NCI-H345 treated with DMSO at 0.1 percent for 48 hours (cell line): Measurements from ENCODE around the gene KRTAP10-7.
"Not testable (repeated sequence)": the region's sequence is repeated elsewhere in the genome, so short reads cannot be mapped to it uniquely, and the experiment has no call there.

Source experiments
- DNase-seq: peaks from one replicate; lab custom pipeline; 2025; ENCODE audit not compliant: unreplicated experiment; lab: John Stamatoyannopoulos, UW

Gene KRTAP10-7

GRCh38 chr21:44609193-44609592, 8.8 kb downstream of the KRTAP10-7 start:
- DNase-seq, result no peak

DNA sequence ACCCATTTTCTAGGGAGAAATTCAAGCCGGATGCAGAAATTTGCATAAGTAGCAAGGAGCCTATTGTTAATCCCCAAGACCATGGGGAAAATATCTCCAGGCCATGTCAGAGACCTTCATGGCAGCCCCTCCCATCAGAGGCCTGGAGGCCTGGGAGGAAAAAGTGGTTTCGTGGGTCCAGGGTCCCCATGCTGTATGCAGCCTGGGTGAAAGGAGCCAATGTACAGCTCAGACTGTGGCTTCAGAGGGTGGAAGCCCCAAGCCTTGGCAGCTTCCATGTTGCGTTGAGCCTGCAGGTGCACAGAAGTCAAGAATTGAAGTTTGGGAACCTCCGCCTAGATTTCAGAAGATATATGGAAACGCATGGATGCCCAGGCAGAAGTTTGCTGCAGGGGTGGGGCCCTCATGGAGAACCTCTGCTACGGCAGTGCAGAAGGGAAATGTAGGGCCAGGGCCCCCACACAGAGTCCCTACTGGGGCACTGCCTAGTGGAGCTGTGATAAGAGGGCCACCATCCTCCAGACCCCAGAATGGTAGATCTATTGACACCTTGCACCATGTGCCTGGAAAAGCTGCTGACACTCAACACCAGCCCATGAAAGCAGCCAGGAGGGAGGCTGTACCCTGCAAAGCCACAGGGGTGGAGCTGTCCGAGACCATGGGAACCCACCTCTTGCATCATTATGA, 9.9 kb downstream of the KRTAP10-7 start:
- DNase-seq, result not testable (repeated sequence)

GRCh38 chr21:44611551-44611950, 11.2 kb downstream of the KRTAP10-7 start:
- DNase-seq, result no peak

- no peak for DNase-seq
These were observed 11.7 kb downstream of the KRTAP10-7 start, which contains the start of gene KRTAP10-8 for GRCh38 chr21:44612029-44612486. Gene KRTAP10-8, plus strand, starts transcription at chr21:44612079. Its CDS starts 22 bp downstream, at chr21:44612101.

- no peak for DNase-seq
These were observed 12.4 kb downstream of the KRTAP10-7 start for GRCh38 chr21:44612669-44613229.

- no peak for DNase-seq
These were observed 13.2 kb downstream of the KRTAP10-7 start for GRCh38 chr21:44613386-44614155.

GRCh38 chr21:44614161-44614631, 13.8 kb downstream of the KRTAP10-7 start:
- no peak for DNase-seq

GRCh38 chr21:44614961-44615391, 14.6 kb downstream of the KRTAP10-7 start:
- no peak for DNase-seq

DNA sequence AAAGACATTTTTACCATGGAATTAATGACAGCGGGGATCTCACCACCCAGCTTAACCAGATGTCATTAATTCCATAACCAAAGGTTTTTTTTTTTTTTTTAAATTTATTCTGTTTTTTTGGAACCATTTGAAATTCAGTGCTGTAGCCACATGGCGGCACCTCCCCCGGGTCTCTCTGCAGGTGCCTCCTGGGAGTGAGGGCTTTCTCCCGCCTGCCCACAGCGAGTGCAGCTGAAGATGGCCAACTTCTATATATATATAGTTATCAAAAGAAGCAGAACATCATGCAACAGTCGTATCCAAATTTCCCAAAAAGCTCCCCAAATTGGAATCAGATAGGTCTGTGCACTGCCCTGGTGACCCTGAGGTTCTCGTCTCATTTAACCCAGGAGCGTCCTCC, 15.1 kb downstream of the KRTAP10-7 start:
- DNase-seq, result no peak

DNA sequence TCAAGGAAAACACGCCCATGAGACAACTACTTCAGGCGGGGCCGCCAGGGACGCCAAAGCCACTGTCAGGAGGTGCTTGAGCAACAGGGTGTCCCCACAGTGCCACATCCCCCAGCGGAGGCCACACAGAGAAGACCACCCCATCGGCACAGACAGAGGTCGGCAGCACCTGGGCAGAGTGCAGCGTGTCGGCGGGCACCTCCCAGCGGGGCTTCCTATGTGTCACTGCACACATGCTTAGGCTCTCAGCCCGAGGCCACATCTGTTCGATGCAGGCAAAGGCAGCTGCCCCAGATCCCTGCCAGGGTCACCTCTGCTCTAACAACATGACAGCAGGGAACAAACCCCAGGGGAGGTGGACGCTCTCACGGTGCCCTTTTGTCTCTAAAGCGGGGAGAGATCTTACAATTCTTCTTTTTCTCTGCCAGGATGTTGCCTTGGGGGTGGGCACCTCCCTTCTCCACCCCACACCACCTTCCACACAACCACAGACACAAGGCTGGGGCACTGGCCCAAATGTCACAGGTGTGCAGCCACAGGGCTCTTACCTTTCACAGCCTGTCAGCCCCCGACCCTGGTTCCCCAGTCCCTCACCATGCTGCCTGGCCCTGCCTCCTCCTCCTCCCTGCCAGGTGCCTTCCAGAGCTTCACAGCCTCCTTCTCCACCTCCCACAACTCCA, 15.7 kb downstream of the KRTAP10-7 start:
- peak; percentile 58 for DNase-seq

DNA sequence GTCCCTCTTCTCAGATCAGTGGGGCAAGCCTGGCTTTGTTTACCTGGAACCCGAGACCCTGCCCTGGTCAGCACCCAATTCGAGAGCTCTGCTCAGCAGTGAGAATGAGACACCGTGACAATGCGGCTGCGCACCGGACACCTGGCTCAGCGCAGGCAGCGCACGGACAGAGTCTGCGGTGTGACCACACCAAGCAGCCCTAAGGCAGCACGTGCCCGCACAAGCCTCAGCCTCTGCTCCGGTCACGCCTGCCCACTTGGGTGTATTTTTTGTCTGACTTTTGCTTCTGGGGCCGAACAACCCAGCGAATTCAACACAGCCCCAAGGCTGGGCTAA, 16.2 kb downstream of the KRTAP10-7 start:
- no peak for DNase-seq

- DNase-seq, result no peak
These were observed 16.7 kb downstream of the KRTAP10-7 start for GRCh38 chr21:44617071-44617501.

DNA sequence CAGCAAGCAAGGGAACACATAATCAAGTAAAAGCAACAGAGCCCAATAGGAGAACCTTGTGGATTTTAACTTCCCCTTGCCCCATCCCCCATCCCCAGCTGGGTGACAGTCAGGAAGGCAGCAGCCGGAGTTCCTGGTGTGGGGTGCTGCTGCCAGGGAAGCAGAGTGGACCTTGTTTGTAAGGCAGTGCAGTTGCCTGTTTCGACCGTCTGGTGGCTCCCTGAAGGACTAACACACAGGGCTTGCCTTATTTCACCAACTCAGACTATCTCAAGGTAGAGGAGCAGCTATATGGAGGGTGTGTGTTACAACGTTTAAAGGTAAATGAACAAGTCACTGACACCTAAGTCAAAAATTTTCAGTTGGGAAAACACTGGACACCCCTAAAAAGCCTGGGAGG, 18.1 kb downstream of the KRTAP10-7 start:
- no peak for DNase-seq

DNA sequence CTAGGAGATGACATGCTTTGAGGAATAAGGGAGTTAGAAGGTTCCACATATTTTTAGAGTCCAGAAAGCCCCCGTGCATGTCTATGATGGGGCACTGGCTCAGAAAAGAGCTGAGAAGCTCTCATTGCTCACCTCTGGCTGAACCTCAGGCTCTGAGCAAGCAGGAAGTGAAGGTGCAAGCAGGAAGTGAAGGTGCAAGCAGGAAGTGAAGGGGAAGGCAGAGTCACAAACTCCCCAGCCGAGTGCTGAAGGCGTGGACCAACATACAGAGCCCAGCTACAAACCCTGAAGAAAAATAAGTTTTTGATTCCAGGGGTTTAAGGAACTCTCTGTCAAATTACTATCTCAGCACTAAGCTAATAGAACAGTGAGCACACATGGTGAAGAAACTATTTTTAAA, 18.5 kb downstream of the KRTAP10-7 start:
- DNase-seq, result no peak

GRCh38 chr21:44619886-44620285, 19.5 kb downstream of the KRTAP10-7 start:
- no peak for DNase-seq

GRCh38 chr21:44623575-44623974, 23.2 kb downstream of the KRTAP10-7 start:
- no peak for DNase-seq

- no peak for DNase-seq
These were observed 25.4 kb downstream of the KRTAP10-7 start for GRCh38 chr21:44625756-44626155.

GRCh38 chr21:44626262-44626661, 25.9 kb downstream of the KRTAP10-7 start:
- DNase-seq, result no peak

GRCh38 chr21:44626673-44627143, 26.3 kb downstream of the KRTAP10-7 start, which contains the start of gene KRTAP10-9:
Gene KRTAP10-9, plus strand, starts transcription at chr21:44627093. Its CDS starts 79 bp downstream, at chr21:44627172.
- no peak for DNase-seq

GRCh38 chr21:44627181-44627822, 26.9 kb downstream of the KRTAP10-7 start:
- DNase-seq, result not testable (repeated sequence)
